ENCODE results near the gene ZNRF3. TPM values are rescaled to one million over a fixed set of nuclear protein-coding genes. Genes with fewer than 3 reads are reported as not detected.
"Not testable (repeated sequence)": the region's sequence is repeated elsewhere in the genome, so short reads cannot be mapped to it uniquely, and the experiment has no call there.

ZNRF3 gene
- polyA plus RNA-seq, 1 donor (not counting 4 experiments of a cell fraction or from before 2014, with no cell fraction given): 2.6 TPM

- Histone ChIP-seq H3K27me3 (ENCODE audit: control insufficient read depth, extremely low read depth, insufficient read depth, low read length) (no peaks in the 10 kb centered on the region), H3K4me1 (ENCODE audit: control insufficient read depth, extremely low read depth, insufficient read depth, low read length) (no peaks in the 10 kb centered on the region), H3K79me2 (ENCODE audit: control insufficient read depth, insufficient read depth, low read length) (peaks cover 7% of the 10 kb centered on the region), H3K4me2 (ENCODE audit: control insufficient read depth, extremely low read depth, insufficient read depth, low read depth, low read length) (no peak overlapping the region), H3K27ac (ENCODE audit: control insufficient read depth, insufficient read depth, low read length) (no peak overlapping the region), H3K4me3 (ENCODE audit: control insufficient read depth in 2 of 3, extremely low read depth in 1 of 3, insufficient read depth in 2 of 3, low read depth in 1 of 3, low read length in 3 of 3) (no peak overlapping the region), H4K20me1 (ENCODE audit: control insufficient read depth, extremely low read depth, insufficient read depth, low read length) (peaks cover 2% of the 10 kb centered on the region), H3K9me3 (ENCODE audit: control insufficient read depth, low read depth, low read length) (peaks cover 3% of the 10 kb centered on the region), H3K36me3 (ENCODE audit: control insufficient read depth in 2 of 2, extremely low read depth in 1 of 2, insufficient read depth in 2 of 2, low read length in 2 of 2) (no peaks in the 10 kb centered on the region), H3K9me1 (ENCODE audit: control insufficient read depth, extremely low read depth, insufficient read depth, low read length) (no peaks in the 10 kb centered on the region), H3K9ac (ENCODE audit: control insufficient read depth, extremely low read depth, insufficient read depth, low read length) (no peak overlapping the region), H2AFZ (ENCODE audit: control insufficient read depth, low read length) (no peak overlapping the region)
- dilution Hi-C loops (cut with MboI; ENCODE audit: extremely low pct_ligation_motif_present, low sequenced_read_pairs): no loop called here
- FAIRE-seq: no peak
- TF ChIP-seq EZH2 (IDR thresholded peaks at IDR 0.05; ENCODE audit: low read length) (no peak), CTCF (optimal IDR thresholded peaks at IDR 0.05 in 1 of 3, IDR thresholded peaks at IDR 0.05 in 1 of 3, conservative IDR thresholded peaks at IDR 0.05 in 1 of 3; ENCODE audit: extremely low read depth in 1 of 3, insufficient read depth in 2 of 3, low read length in 3 of 3) (no peak)
- no peak for DNase-seq (ENCODE audit: low read depth, low spot score)
Measured at GRCh38 chr22:28943501-28943879, 60.1 kb downstream of the ZNRF3 start.

GRCh38 chr22:28947125-28947524 is 63.8 kb downstream of the ZNRF3 start:
- Histone ChIP-seq H3K4me2 (ENCODE audit: control insufficient read depth, extremely low read depth, insufficient read depth, low read depth, low read length) (no peak overlapping the region), H3K4me1 (ENCODE audit: control insufficient read depth, extremely low read depth, insufficient read depth, low read length) (no peaks in the 10 kb centered on the region), H3K9me1 (ENCODE audit: control insufficient read depth, extremely low read depth, insufficient read depth, low read length) (no peaks in the 10 kb centered on the region), H4K20me1 (ENCODE audit: control insufficient read depth, extremely low read depth, insufficient read depth, low read length) (no peaks in the 10 kb centered on the region), H3K27me3 (ENCODE audit: control insufficient read depth, extremely low read depth, insufficient read depth, low read length) (no peaks in the 10 kb centered on the region), H3K27ac (ENCODE audit: control insufficient read depth, insufficient read depth, low read length) (no peak overlapping the region), H3K9ac (ENCODE audit: control insufficient read depth, extremely low read depth, insufficient read depth, low read length) (no peak overlapping the region), H3K36me3 (ENCODE audit: control insufficient read depth in 2 of 2, extremely low read depth in 1 of 2, insufficient read depth in 2 of 2, low read length in 2 of 2) (no peaks in the 10 kb centered on the region), H3K9me3 (ENCODE audit: control insufficient read depth, low read depth, low read length) (peaks cover 3% of the 10 kb centered on the region), H3K4me3 (ENCODE audit: control insufficient read depth in 2 of 3, extremely low read depth in 1 of 3, insufficient read depth in 2 of 3, low read depth in 1 of 3, low read length in 3 of 3) (no peak overlapping the region), H2AFZ (ENCODE audit: control insufficient read depth, low read length) (no peak overlapping the region), H3K79me2 (ENCODE audit: control insufficient read depth, insufficient read depth, low read length) (peaks cover 4% of the 10 kb centered on the region)
- dilution Hi-C loops (cut with MboI; ENCODE audit: extremely low pct_ligation_motif_present, low sequenced_read_pairs): no loop called here
- no peak for DNase-seq (ENCODE audit: low read depth, low spot score)
- TF ChIP-seq EZH2 (IDR thresholded peaks at IDR 0.05; ENCODE audit: low read length): no peak
- FAIRE-seq: no peak

GRCh38 chr22:28948424-28948823 is 65.1 kb downstream of the ZNRF3 start:
- H4K20me1 ChIP-seq (ENCODE audit: control insufficient read depth, extremely low read depth, insufficient read depth, low read length): peaks cover 3% of the 10 kb centered on the region
- H3K9ac ChIP-seq (ENCODE audit: control insufficient read depth, extremely low read depth, insufficient read depth, low read length): no peak overlapping the region
- peaks cover 3% of the 10 kb centered on the region for H3K9me3 ChIP-seq (ENCODE audit: control insufficient read depth, low read depth, low read length)
- H3K27me3 ChIP-seq (ENCODE audit: control insufficient read depth, extremely low read depth, insufficient read depth, low read length): no peaks in the 10 kb centered on the region
- H3K79me2 ChIP-seq (ENCODE audit: control insufficient read depth, insufficient read depth, low read length): peaks cover 7% of the 10 kb centered on the region
- no peak overlapping the region for H2AFZ ChIP-seq (ENCODE audit: control insufficient read depth, low read length)
- no peak overlapping the region for H3K4me2 ChIP-seq (ENCODE audit: control insufficient read depth, extremely low read depth, insufficient read depth, low read depth, low read length)
- dilution Hi-C loops (cut with MboI; ENCODE audit: extremely low pct_ligation_motif_present, low sequenced_read_pairs): no loop called here
- TF ChIP-seq CTCF (optimal IDR thresholded peaks at IDR 0.05 in 1 of 3, IDR thresholded peaks at IDR 0.05 in 1 of 3, conservative IDR thresholded peaks at IDR 0.05 in 1 of 3; ENCODE audit: extremely low read depth in 1 of 3, insufficient read depth in 2 of 3, low read length in 3 of 3) (no peak), EZH2 (IDR thresholded peaks at IDR 0.05; ENCODE audit: low read length) (no peak)
- no peak overlapping the region for H3K4me3 ChIP-seq (ENCODE audit: control insufficient read depth in 2 of 3, extremely low read depth in 1 of 3, insufficient read depth in 2 of 3, low read depth in 1 of 3, low read length in 3 of 3)
- FAIRE-seq: no peak
- no peak for DNase-seq (ENCODE audit: low read depth, low spot score)
- H3K36me3 ChIP-seq (ENCODE audit: control insufficient read depth in 2 of 2, extremely low read depth in 1 of 2, insufficient read depth in 2 of 2, low read length in 2 of 2): no peaks in the 10 kb centered on the region
- no peaks in the 10 kb centered on the region for H3K9me1 ChIP-seq (ENCODE audit: control insufficient read depth, extremely low read depth, insufficient read depth, low read length)
- H3K4me1 ChIP-seq (ENCODE audit: control insufficient read depth, extremely low read depth, insufficient read depth, low read length): no peaks in the 10 kb centered on the region
- H3K27ac ChIP-seq (ENCODE audit: control insufficient read depth, insufficient read depth, low read length): no peak overlapping the region

- H3K4me3 ChIP-seq (ENCODE audit: control insufficient read depth in 2 of 3, extremely low read depth in 1 of 3, insufficient read depth in 2 of 3, low read depth in 1 of 3, low read length in 3 of 3); H4K20me1 ChIP-seq (ENCODE audit: control insufficient read depth, extremely low read depth, insufficient read depth, low read length); H3K4me2 ChIP-seq (ENCODE audit: control insufficient read depth, extremely low read depth, insufficient read depth, low read depth, low read length); H3K27me3 ChIP-seq (ENCODE audit: control insufficient read depth, extremely low read depth, insufficient read depth, low read length); H3K9me1 ChIP-seq (ENCODE audit: control insufficient read depth, extremely low read depth, insufficient read depth, low read length); H3K9ac ChIP-seq (ENCODE audit: control insufficient read depth, extremely low read depth, insufficient read depth, low read length); dilution Hi-C loops (cut with MboI; ENCODE audit: extremely low pct_ligation_motif_present, low sequenced_read_pairs); FAIRE-seq; DNase-seq (ENCODE audit: low read depth, low spot score); H2AFZ ChIP-seq (ENCODE audit: control insufficient read depth, low read length); H3K4me1 ChIP-seq (ENCODE audit: control insufficient read depth, extremely low read depth, insufficient read depth, low read length); H3K36me3 ChIP-seq (ENCODE audit: control insufficient read depth in 2 of 2, extremely low read depth in 1 of 2, insufficient read depth in 2 of 2, low read length in 2 of 2); H3K79me2 ChIP-seq (ENCODE audit: control insufficient read depth, insufficient read depth, low read length); H3K27ac ChIP-seq (ENCODE audit: control insufficient read depth, insufficient read depth, low read length); H3K9me3 ChIP-seq (ENCODE audit: control insufficient read depth, low read depth, low read length): not testable (repeated sequence)
Measured at GRCh38 chr22:28948860-28949551, 65.6 kb downstream of the ZNRF3 start.
